Naive thymus-derived CD4-positive, alpha-beta T cell (primary cell): Measurements from ENCODE around the gene BACH1. TPM values are rescaled to one million over a fixed set of nuclear protein-coding genes. Genes with fewer than 3 reads are reported as not detected.

Experiments used
- ATAC-seq: fragments of 150-1000 bp; cut with Tn5 transposase; 2 replicates; pipeline ENCODE4 v1.10.0; 2021; ENCODE audit warnings: mild to moderate bottlenecking, moderate library complexity
- CTCF ChIA-PET: fragments of 350-600 bp; sonication (Branson Sonifier 250); formaldehyde crosslinking; loops from one replicate; lab custom pipeline; 2021; ENCODE audit warnings: antibody characterized with exemption; lab: Charles Lee
- POLR2A ChIA-PET: fragments of 350-600 bp; sonication (Branson Sonifier 250); formaldehyde crosslinking; loops from one replicate; lab custom pipeline; 2021; ENCODE audit warnings: antibody characterized with exemption, inconsistent platforms; lab: Charles Lee
- DNase-seq, 9 donors: peaks; one replicate each; pipeline versions ENCODE4 v3.0.0 to v3.0.0-alpha.2; 2020 to 2022; ENCODE audit warnings: mixed read lengths in 1 of 9
- H3K27ac ChIP-seq: one replicate; pipeline ENCODE4 v1.7.0; 2013; ENCODE audit warnings: mild to moderate bottlenecking, low read depth, low read length, moderate library complexity
- H3K27me3 ChIP-seq, 2 donors: one replicate each; pipeline ENCODE4 v1.7.0; 2013; ENCODE audit warnings: low read length in 2 of 2, mild to moderate bottlenecking in 2 of 2, moderate library complexity in 2 of 2; ENCODE audit not compliant: control insufficient read depth in 2 of 2, insufficient read depth in 2 of 2
- H3K36me3 ChIP-seq, 3 experiments: 1 replicate in 2 of 3; 2 replicates in 1 of 3; pipeline ENCODE4 v1.7.0; 2013; ENCODE audit warnings: low read length in 3 of 3, mild to moderate bottlenecking in 3 of 3, moderate library complexity in 1 of 3; ENCODE audit not compliant: insufficient read depth in 3 of 3, control insufficient read depth in 2 of 3
- H3K4me1 ChIP-seq, 2 donors: one replicate each; pipeline ENCODE4 v1.7.0; 2013; ENCODE audit warnings: low read length in 2 of 2, mild to moderate bottlenecking in 2 of 2, moderate library complexity in 1 of 2; ENCODE audit not compliant: control insufficient read depth in 2 of 2, insufficient read depth in 2 of 2
- H3K4me3 ChIP-seq: 2 replicates; pipeline ENCODE4 v1.7.0; 2013; ENCODE audit warnings: mild to moderate bottlenecking, low read length
- H3K9me3 ChIP-seq, 3 experiments: 1 replicate in 2 of 3; 2 replicates in 1 of 3; pipeline ENCODE4 v1.7.0; 2013; ENCODE audit warnings: low read length in 3 of 3; ENCODE audit not compliant: control insufficient read depth in 2 of 3
- H3K27ac Mint-ChIP-seq, 9 donors: one replicate each; pipeline ENCODE4 v1.8.0; 2020 to 2022; ENCODE audit warnings: mixed read lengths in 9 of 9, mild to moderate bottlenecking in 8 of 9, moderate library complexity in 5 of 9, inconsistent platforms in 2 of 9
- H3K27me3 Mint-ChIP-seq, 5 donors: one replicate each; pipeline ENCODE4 v1.8.0; 2021 to 2022; ENCODE audit warnings: mixed read lengths in 5 of 5, mild to moderate bottlenecking in 1 of 5
- H3K36me3 Mint-ChIP-seq, 5 donors: one replicate each; pipeline ENCODE4 v1.8.0; 2020 to 2022; ENCODE audit warnings: mixed read lengths in 5 of 5, mild to moderate bottlenecking in 3 of 5, inconsistent platforms in 1 of 5
- H3K4me1 Mint-ChIP-seq, 7 donors: one replicate each; pipeline ENCODE4 v1.8.0; 2020 to 2022; ENCODE audit warnings: mixed read lengths in 7 of 7, mild to moderate bottlenecking in 3 of 7, inconsistent platforms in 1 of 7
- H3K4me3 Mint-ChIP-seq, 10 donors: one replicate each; pipeline ENCODE4 v1.8.0; 2020 to 2022; ENCODE audit warnings: mild to moderate bottlenecking in 10 of 10, mixed read lengths in 10 of 10, moderate library complexity in 6 of 10, inconsistent platforms in 2 of 10
- H3K9me3 Mint-ChIP-seq, 11 donors: one replicate each; pipeline ENCODE4 v1.8.0; 2020 to 2022; ENCODE audit warnings: mixed read lengths in 11 of 11, mild to moderate bottlenecking in 4 of 11, inconsistent platforms in 1 of 11, moderate library complexity in 1 of 11
- intact Hi-C, 2 donors: fragments of 100-400 bp; cut with micrococcal nuclease; formaldehyde crosslinking; loops; one replicate each; pipeline ENCODE4 v1.15.1; 2023
- polyA plus RNA-seq, 2 donors: library from polyadenylated mRNA; unstranded; fragments of 300-500 nt; fragmentation: Illumina TruSeq; gene quantifications; one replicate each; pipeline ENCODE4 v1.2.3, GENCODE V29; 2021
- total RNA-seq, 6 experiments: library from RNA in 5 of 6; stranded (reverse) in 5 of 6; gene quantifications; 1 replicate in 5 of 6; 2 replicates in 1 of 6; pipeline ENCODE4 v1.2.3 and lab custom pipeline; 2021 to 2026

BACH1 gene
- total and polyA plus RNA-seq, 7 experiments from 2014 or later = 22.6 to 95.6 (median 42.0) TPM

DNA sequence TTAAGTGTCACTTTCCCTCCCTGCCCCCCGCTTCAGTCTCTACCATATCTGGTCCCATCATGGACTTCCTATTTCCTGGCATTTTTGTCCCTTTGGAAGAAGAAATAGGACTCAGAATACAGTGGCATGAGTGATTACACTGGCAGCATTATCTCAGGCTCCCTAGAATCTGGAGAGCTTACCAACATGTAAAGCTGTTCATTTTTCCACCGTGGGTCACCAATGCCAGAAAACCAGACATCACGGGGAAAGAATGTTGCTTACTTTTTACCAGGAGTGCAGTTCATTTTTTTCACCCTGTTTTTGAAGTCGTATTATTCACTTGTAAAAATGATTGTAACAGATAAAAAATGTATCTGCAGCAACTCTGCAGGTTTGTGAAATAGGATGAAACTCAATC lies 44.8 kb downstream of the BACH1 start:
- Histone ChIP-seq H3K4me3 (no peak overlapping the region), H3K9me3 (no peaks in the 10 kb centered on the region), H3K36me3 (peaks cover 0 to 13% (median 0%) of the 10 kb centered on the region in 3 experiments), H3K4me1 (peaks cover 0 to 6% of the 10 kb centered on the region in 2 donors), H3K27me3 (no peaks in the 10 kb centered on the region), H3K27ac (no peak overlapping the region)
- intact Hi-C loops = no loop called here
- DNase-seq = no peak
- Mint-ChIP-seq H3K4me1 (peaks cover 4 to 31% (median 15%) of the 10 kb centered on the region in 7 donors), H3K27ac (no peak overlapping the region), H3K4me3 (no peak overlapping the region), H3K36me3 (peaks cover 0 to 17% (median 7%) of the 10 kb centered on the region in 5 donors), H3K27me3 (no peaks in the 10 kb centered on the region), H3K9me3 (no peaks in the 10 kb centered on the region)
- CTCF ChIA-PET = no interaction called here
- POLR2A ChIA-PET = interaction anchor here (0.6 to 0.8 kb wide), 2 partner anchors 27 to 44 kb away, joined by 3 read pairs; no protein-coding TSS in a partner anchor
- ATAC-seq = no peak

DNA sequence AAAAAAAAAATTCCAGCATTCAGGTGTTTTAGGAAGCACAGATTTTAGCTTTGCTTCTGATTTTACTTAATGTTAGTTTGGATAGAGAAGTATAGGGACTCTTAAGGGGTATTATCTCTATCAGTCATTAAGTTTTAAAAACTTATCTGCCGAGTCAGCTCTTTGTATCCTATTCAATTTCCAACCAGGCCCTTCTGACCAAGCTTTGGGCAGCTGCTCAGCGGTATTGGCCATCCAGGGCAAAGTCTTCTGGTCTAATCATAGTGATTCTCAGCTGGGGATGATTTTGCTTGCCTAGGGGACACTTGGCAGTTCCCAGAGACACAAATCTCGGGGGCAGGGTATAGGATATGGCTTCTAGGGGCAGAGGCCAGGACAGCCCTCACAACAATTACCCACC lies 47.6 kb downstream of the BACH1 start:
- H3K4me3 ChIP-seq = no peak overlapping the region
- POLR2A ChIA-PET = interaction anchor here (0.7 kb wide), 1 partner anchor 183 kb away, joined by 3 read pairs; no protein-coding TSS in a partner anchor
- H3K9me3 ChIP-seq = no peaks in the 10 kb centered on the region
- ATAC-seq = no peak
- H3K27ac Mint-ChIP-seq = peak overlapping the region in 5 of 9 donors; percentile 4 to 66 (median 63)
- peaks cover 0 to 24% (median 13%) of the 10 kb centered on the region in 5 donors for H3K36me3 Mint-ChIP-seq
- peaks cover 4 to 30% (median 17%) of the 10 kb centered on the region in 7 donors for H3K4me1 Mint-ChIP-seq
- CTCF ChIA-PET = no interaction called here
- H3K27me3 ChIP-seq = no peaks in the 10 kb centered on the region
- H3K4me3 Mint-ChIP-seq = peak overlapping the region in 1 of 10 donors; percentile 1
- H3K27me3 Mint-ChIP-seq = no peaks in the 10 kb centered on the region
- no peak for DNase-seq
- intact Hi-C loops = no loop called here
- no peaks in the 10 kb centered on the region for H3K9me3 Mint-ChIP-seq
- no peak overlapping the region for H3K27ac ChIP-seq
- peaks cover 0 to 13% (median 0%) of the 10 kb centered on the region in 3 experiments for H3K36me3 ChIP-seq
- peaks cover 0 to 6% of the 10 kb centered on the region in 2 donors for H3K4me1 ChIP-seq

DNA sequence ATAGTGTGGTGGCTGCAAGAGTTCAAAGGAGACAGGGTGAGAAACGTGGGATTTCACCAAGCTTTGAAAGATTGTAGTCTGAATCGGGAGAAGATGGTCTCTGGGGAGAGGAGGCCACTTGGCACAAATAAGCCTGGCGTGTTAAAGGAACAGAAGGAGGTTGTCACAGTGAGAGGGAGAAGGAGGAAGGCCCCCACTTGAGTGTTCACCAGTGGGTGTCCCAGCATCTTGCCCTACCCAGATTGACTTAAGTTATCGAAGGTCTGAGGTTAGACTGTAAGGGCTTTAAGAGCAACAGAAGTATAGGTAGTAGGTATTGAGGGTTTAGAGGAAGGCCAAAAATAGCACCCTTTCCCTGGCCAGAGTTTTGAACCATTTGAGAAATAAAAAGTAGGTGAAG lies 48.0 kb downstream of the BACH1 start:
- Mint-ChIP-seq H3K9me3 (no peaks in the 10 kb centered on the region), H3K27me3 (no peaks in the 10 kb centered on the region), H3K4me3 (peak overlapping the region in 1 of 10 donors; percentile 1), H3K36me3 (peaks cover 0 to 29% (median 17%) of the 10 kb centered on the region in 5 donors), H3K4me1 (peaks cover 4 to 28% (median 17%) of the 10 kb centered on the region in 7 donors), H3K27ac (peak overlapping the region in 4 of 9 donors; percentile 4 to 66 (median 53))
- no peak for ATAC-seq
- DNase-seq = no peak
- H3K27me3 ChIP-seq = no peaks in the 10 kb centered on the region
- intact Hi-C loops = no loop called here
- no peak overlapping the region for H3K27ac ChIP-seq
- no peak overlapping the region for H3K4me3 ChIP-seq
- ChIA-PET POLR2A (no interaction called here), CTCF (no interaction called here)
- H3K36me3 ChIP-seq = peaks cover 0 to 17% (median 0%) of the 10 kb centered on the region in 3 experiments
- peaks cover 0 to 6% of the 10 kb centered on the region in 2 donors for H3K4me1 ChIP-seq
- no peaks in the 10 kb centered on the region for H3K9me3 ChIP-seq

DNA sequence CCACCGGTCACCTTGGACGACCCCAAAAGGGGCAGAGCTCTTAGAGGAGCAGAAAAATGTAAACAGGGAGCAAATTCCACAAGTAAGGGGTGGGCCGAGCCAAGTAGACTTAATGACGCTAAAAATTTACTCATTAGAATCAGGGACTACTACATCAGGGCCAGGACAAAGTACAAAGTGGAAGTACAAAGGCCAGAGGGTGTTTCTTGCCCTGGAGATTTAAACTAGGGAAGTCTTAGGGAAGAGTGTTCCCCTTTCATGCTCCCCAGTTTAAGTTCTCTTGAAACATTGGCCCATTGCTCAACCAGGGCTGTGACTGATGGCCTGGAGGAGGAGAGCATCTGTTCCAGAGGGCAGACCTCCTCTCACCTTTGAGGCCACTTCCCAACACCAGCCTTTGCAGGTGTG lies 48.6 kb downstream of the BACH1 start:
- Mint-ChIP-seq H3K36me3 (peaks cover 0 to 29% (median 17%) of the 10 kb centered on the region in 5 donors), H3K9me3 (no peaks in the 10 kb centered on the region), H3K4me3 (no peak overlapping the region), H3K27ac (peak overlapping the region in 3 of 9 donors; percentile 41 to 66 (median 65)), H3K27me3 (no peaks in the 10 kb centered on the region), H3K4me1 (peaks cover 4 to 23% (median 17%) of the 10 kb centered on the region in 7 donors)
- Histone ChIP-seq H3K4me1 (peaks cover 0 to 6% of the 10 kb centered on the region in 2 donors), H3K27ac (no peak overlapping the region), H3K9me3 (no peaks in the 10 kb centered on the region), H3K27me3 (no peaks in the 10 kb centered on the region), H3K36me3 (peaks cover 0 to 13% (median 0%) of the 10 kb centered on the region in 3 experiments), H3K4me3 (no peak overlapping the region)
- intact Hi-C loops = no loop called here
- POLR2A ChIA-PET = no interaction called here
- DNase-seq (no peak), ATAC-seq (peak; percentile 35)
- CTCF ChIA-PET = no interaction called here

DNA sequence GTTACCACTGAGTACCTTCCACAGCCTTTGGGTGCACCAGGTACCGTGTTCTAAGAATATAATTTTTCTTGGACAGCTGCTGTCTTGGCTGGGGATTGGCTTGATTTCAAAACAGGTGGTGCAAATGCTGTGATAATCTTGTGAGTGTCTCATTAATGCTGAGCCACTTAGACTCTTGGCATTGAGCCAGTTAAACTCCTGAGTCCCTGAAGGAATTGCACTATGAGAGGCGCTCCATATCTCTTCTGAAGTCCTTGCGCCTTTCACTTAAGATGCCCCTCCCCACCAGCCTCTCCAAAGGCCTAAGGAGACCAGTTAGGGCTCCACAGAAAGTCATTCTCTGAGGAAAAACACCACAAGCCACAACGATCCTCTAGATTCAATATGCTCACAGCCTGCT lies 51.0 kb downstream of the BACH1 start:
- Histone ChIP-seq H3K4me1 (peaks cover 0 to 6% of the 10 kb centered on the region in 2 donors), H3K4me3 (no peak overlapping the region), H3K27me3 (no peaks in the 10 kb centered on the region), H3K36me3 (peaks cover 0 to 7% (median 0%) of the 10 kb centered on the region in 3 experiments), H3K9me3 (peaks cover 0 to 2% (median 0%) of the 10 kb centered on the region in 3 experiments), H3K27ac (no peak overlapping the region)
- Mint-ChIP-seq H3K4me3 (no peak overlapping the region), H3K27me3 (no peaks in the 10 kb centered on the region), H3K36me3 (peaks cover 11 to 35% (median 31%) of the 10 kb centered on the region in 5 donors), H3K9me3 (peaks cover 8 to 16% (median 11%) of the 10 kb centered on the region in 11 donors), H3K4me1 (peaks cover 4 to 19% (median 17%) of the 10 kb centered on the region in 7 donors), H3K27ac (no peak overlapping the region)
- ChIA-PET CTCF (interaction anchor here (0.6 to 2.6 kb wide), 3 partner anchors 22 to 222 kb away, joined by 3 to 7 read pairs (median 5); no protein-coding TSS in a partner anchor), POLR2A (no interaction called here)
- ATAC-seq (no peak), DNase-seq (no peak)
- intact Hi-C loops = loop anchor here in 1 of 2 donors (2.0 kb wide), 1 partner anchor 51 kb away; the partner anchor contains the start of gene BACH1

DNA sequence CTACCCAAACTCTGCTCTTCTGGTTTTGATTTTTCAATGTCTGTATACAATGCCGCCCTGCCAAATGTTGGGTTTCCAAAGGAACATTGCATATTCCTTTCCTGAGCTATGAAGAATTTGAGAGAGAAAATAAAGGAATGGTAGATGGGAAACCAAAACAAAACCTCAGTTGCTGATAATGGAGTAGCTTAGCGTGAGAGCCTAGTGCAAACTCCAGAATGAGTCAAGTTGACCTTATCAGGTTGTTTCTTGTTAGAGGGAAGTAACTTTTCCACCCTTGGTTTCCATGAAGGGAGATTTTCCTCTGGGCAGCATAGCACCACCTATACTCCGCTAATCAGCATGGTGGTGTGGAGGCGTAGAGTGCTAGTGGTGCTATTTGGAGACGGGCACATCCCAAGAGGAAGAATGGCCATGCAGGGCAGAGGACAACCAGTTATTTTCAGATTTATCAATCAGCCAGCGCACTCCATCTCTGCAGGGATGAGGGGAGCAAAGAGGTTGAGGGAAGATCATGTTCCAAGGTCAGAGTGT lies 51.6 kb downstream of the BACH1 start:
- Mint-ChIP-seq H3K27ac (no peak overlapping the region), H3K4me1 (peaks cover 4 to 19% (median 17%) of the 10 kb centered on the region in 7 donors), H3K27me3 (no peaks in the 10 kb centered on the region), H3K4me3 (no peak overlapping the region), H3K36me3 (peaks cover 13 to 38% (median 34%) of the 10 kb centered on the region in 5 donors), H3K9me3 (peaks cover 9 to 19% (median 15%) of the 10 kb centered on the region in 11 donors)
- peaks cover 0 to 9% (median 0%) of the 10 kb centered on the region in 3 experiments for H3K36me3 ChIP-seq
- H3K9me3 ChIP-seq = peaks cover 0 to 5% (median 0%) of the 10 kb centered on the region in 3 experiments
- no peak for DNase-seq
- ChIA-PET CTCF (interaction anchor here (0.7 to 2.6 kb wide), 3 partner anchors 18 to 274 kb away, joined by 3 to 7 read pairs (median 4); no protein-coding TSS in a partner anchor), POLR2A (interaction anchor here (0.6 kb wide), 1 partner anchor 260 kb away, joined by 3 read pairs; no protein-coding TSS in a partner anchor)
- no peaks in the 10 kb centered on the region for H3K27me3 ChIP-seq
- no peak for ATAC-seq
- H3K4me3 ChIP-seq = no peak overlapping the region
- H3K4me1 ChIP-seq = peaks cover 0 to 6% of the 10 kb centered on the region in 2 donors
- no peak overlapping the region for H3K27ac ChIP-seq
- intact Hi-C loops = no loop called here
